HG02981 (cell line): ENCODE measurements around the gene IKBKE.

Experiments used
- ATAC-seq: cut with Tn5 transposase; IDR thresholded peaks from one replicate; pipeline ENCODE4 v1.9.1; 2021; ENCODE audit warnings: mild to moderate bottlenecking, moderate library complexity; ENCODE audit not compliant: unreplicated experiment

Gene IKBKE

GRCh38 chr1:206469933-206470691 lies at the start of gene IKBKE:
Gene IKBKE, plus strand, starts transcription at chr1:206470476. Its CDS starts 2,752 bp downstream, at chr1:206473228.
- peak; percentile 51 for ATAC-seq

- no peak for ATAC-seq
Measured at GRCh38 chr1:206421616-206422340, 48.5 kb upstream of the IKBKE start.

GRCh38 chr1:206422525-206422924 lies 47.8 kb upstream of the IKBKE start:
- ATAC-seq = no peak

- ATAC-seq = no peak
Measured at GRCh38 chr1:206427291-206427690, 43.0 kb upstream of the IKBKE start.

GRCh38 chr1:206429421-206429820 lies 40.9 kb upstream of the IKBKE start:
- no peak for ATAC-seq

- peak; percentile 96 for ATAC-seq
Measured at GRCh38 chr1:206430031-206430983, 40.0 kb upstream of the IKBKE start.

- ATAC-seq = no peak
Measured at GRCh38 chr1:206435445-206435844, 34.8 kb upstream of the IKBKE start.

GRCh38 chr1:206438554-206438953 lies 31.7 kb upstream of the IKBKE start:
- ATAC-seq = no peak

GRCh38 chr1:206439205-206439604 lies 31.1 kb upstream of the IKBKE start:
- no peak for ATAC-seq

GRCh38 chr1:206441336-206441967 lies 28.8 kb upstream of the IKBKE start:
- no peak for ATAC-seq

GRCh38 chr1:206442101-206442500 lies 28.2 kb upstream of the IKBKE start:
- ATAC-seq = no peak

GRCh38 chr1:206445116-206445515 lies 25.2 kb upstream of the IKBKE start:
- ATAC-seq = no peak

- no peak for ATAC-seq
Measured at GRCh38 chr1:206445911-206446356, 24.3 kb upstream of the IKBKE start.

GRCh38 chr1:206446688-206447421 lies 23.4 kb upstream of the IKBKE start:
- no peak for ATAC-seq

GRCh38 chr1:206447422-206447765 lies 22.9 kb upstream of the IKBKE start:
- ATAC-seq = no peak

- ATAC-seq = no peak
Measured at GRCh38 chr1:206447792-206448191, 22.5 kb upstream of the IKBKE start.

- ATAC-seq = no peak
Measured at GRCh38 chr1:206448471-206448870, 21.8 kb upstream of the IKBKE start.

GRCh38 chr1:206449565-206449964 lies 20.7 kb upstream of the IKBKE start:
- ATAC-seq = no peak

- ATAC-seq = no peak
Measured at GRCh38 chr1:206450281-206450680, 20.0 kb upstream of the IKBKE start.

- ATAC-seq = no peak
Measured at GRCh38 chr1:206451134-206451686, 19.1 kb upstream of the IKBKE start.
